ENCODE data around the gene CAVIN4. TPM values are rescaled to one million over a fixed set of nuclear protein-coding genes. Genes with fewer than 3 reads are reported as not detected.

CAVIN4 gene
- 3.5 TPM for polyA plus RNA-seq (2013, experiment 1 of 2)
- polyA plus RNA-seq (2013, experiment 2 of 2): 3.5 TPM

GRCh38 chr9:100577776-100578448 lies at the start of gene CAVIN4:
Gene CAVIN4, plus strand, starts transcription at chr9:100578079. Its CDS starts 65 bp downstream, at chr9:100578144.
- Histone ChIP-seq H3K27ac (ENCODE audit: low read depth, low read length) (no peak within 1 kb of the TSS), H3K23ac (ENCODE audit: low read length) (no peak within 1 kb of the TSS), H3K79me2 (ENCODE audit: control insufficient read depth, insufficient read depth, low read length) (no peaks in the 10 kb centered on the region), H2BK5ac (ENCODE audit: low read length) (no peak within 1 kb of the TSS), H2AK5ac (ENCODE audit: low read length) (no peak within 1 kb of the TSS), H3K9ac (ENCODE audit: low read length) (no peak within 1 kb of the TSS), H3K4me3 (ENCODE audit: low read length) (no peak within 1 kb of the TSS), H4K5ac (ENCODE audit: low read length) (no peak within 1 kb of the TSS), H3K18ac (ENCODE audit: low read length) (no peak within 1 kb of the TSS), H3K56ac (ENCODE audit: low read length) (no peak within 1 kb of the TSS), H3K79me1 (ENCODE audit: low read length) (no peaks in the 10 kb centered on the region), H3K4me2 (ENCODE audit: low read length) (no peak within 1 kb of the TSS), H3K27me3 (ENCODE audit: insufficient read depth, low read length, poor library complexity) (no peaks in the 10 kb centered on the region), H3K4me1 (ENCODE audit: control insufficient read depth, low read depth, low read length) (no peaks in the 10 kb centered on the region), H4K8ac (ENCODE audit: low read depth, low read length) (no peak within 1 kb of the TSS), H2BK15ac (replicated peaks; ENCODE audit: low read depth) (no peak within 1 kb of the TSS), H3K36me3 (ENCODE audit: control insufficient read depth, insufficient read depth, low read length) (no peaks in the 10 kb centered on the region), H3K4ac (ENCODE audit: low read depth, low read length) (no peak within 1 kb of the TSS), H2BK120ac (ENCODE audit: low read depth, low read length) (no peak within 1 kb of the TSS)
- no peak for DNase-seq
- WGBS (ENCODE audit: extremely low coverage, insufficient coverage, low lambda C conversion rate): no CpG with 5 or more reads among the region's 10 CpGs

- no peak for DNase-seq
- no peak overlapping the region for H2BK5ac ChIP-seq (ENCODE audit: low read length)
- no peak overlapping the region for H2BK15ac ChIP-seq (replicated peaks; ENCODE audit: low read depth)
- no peak overlapping the region for H3K9ac ChIP-seq (ENCODE audit: low read length)
- no peaks in the 10 kb centered on the region for H3K79me2 ChIP-seq (ENCODE audit: control insufficient read depth, insufficient read depth, low read length)
- peaks cover 5% of the 10 kb centered on the region for H3K79me1 ChIP-seq (ENCODE audit: low read length)
- H3K4me3 ChIP-seq (ENCODE audit: low read length): no peak overlapping the region
- no peak overlapping the region for H4K8ac ChIP-seq (ENCODE audit: low read depth, low read length)
- no peak overlapping the region for H2BK120ac ChIP-seq (ENCODE audit: low read depth, low read length)
- no peaks in the 10 kb centered on the region for H3K4me1 ChIP-seq (ENCODE audit: control insufficient read depth, low read depth, low read length)
- H2AK5ac ChIP-seq (ENCODE audit: low read length): no peak overlapping the region
- H3K27ac ChIP-seq (ENCODE audit: low read depth, low read length): no peak overlapping the region
- no peaks in the 10 kb centered on the region for H3K27me3 ChIP-seq (ENCODE audit: insufficient read depth, low read length, poor library complexity)
- no peak overlapping the region for H3K23ac ChIP-seq (ENCODE audit: low read length)
- no peak overlapping the region for H4K5ac ChIP-seq (ENCODE audit: low read length)
- H3K56ac ChIP-seq (ENCODE audit: low read length): no peak overlapping the region
- WGBS (ENCODE audit: extremely low coverage, insufficient coverage, low lambda C conversion rate): no CpG with 5 or more reads among the region's 4 CpGs
- H3K36me3 ChIP-seq (ENCODE audit: control insufficient read depth, insufficient read depth, low read length): peaks cover 1% of the 10 kb centered on the region
- no peak overlapping the region for H3K4me2 ChIP-seq (ENCODE audit: low read length)
- no peak overlapping the region for H3K4ac ChIP-seq (ENCODE audit: low read depth, low read length)
- no peak overlapping the region for H3K18ac ChIP-seq (ENCODE audit: low read length)
Measured at GRCh38 chr9:100534401-100534800, 43.5 kb upstream of the CAVIN4 start.

- Histone ChIP-seq H3K4me1 (ENCODE audit: control insufficient read depth, low read depth, low read length) (no peaks in the 10 kb centered on the region), H4K5ac (ENCODE audit: low read length) (no peak overlapping the region), H3K79me2 (ENCODE audit: control insufficient read depth, insufficient read depth, low read length) (no peaks in the 10 kb centered on the region), H3K23ac (ENCODE audit: low read length) (no peak overlapping the region), H3K4me2 (ENCODE audit: low read length) (no peak overlapping the region), H2BK5ac (ENCODE audit: low read length) (no peak overlapping the region), H2AK5ac (ENCODE audit: low read length) (no peak overlapping the region), H4K8ac (ENCODE audit: low read depth, low read length) (no peak overlapping the region), H3K9ac (ENCODE audit: low read length) (no peak overlapping the region), H2BK120ac (ENCODE audit: low read depth, low read length) (no peak overlapping the region), H3K4ac (ENCODE audit: low read depth, low read length) (no peak overlapping the region), H3K79me1 (ENCODE audit: low read length) (peaks cover 3% of the 10 kb centered on the region), H3K27ac (ENCODE audit: low read depth, low read length) (no peak overlapping the region), H3K4me3 (ENCODE audit: low read length) (no peak overlapping the region), H3K56ac (ENCODE audit: low read length) (no peak overlapping the region), H3K18ac (ENCODE audit: low read length) (no peak overlapping the region), H3K27me3 (ENCODE audit: insufficient read depth, low read length, poor library complexity) (no peaks in the 10 kb centered on the region), H2BK15ac (replicated peaks; ENCODE audit: low read depth) (no peak overlapping the region), H3K36me3 (ENCODE audit: control insufficient read depth, insufficient read depth, low read length) (peaks cover 1% of the 10 kb centered on the region)
- DNase-seq: no peak
- WGBS (ENCODE audit: extremely low coverage, insufficient coverage, low lambda C conversion rate): no CpG with 5 or more reads among the region's 12 CpGs
Measured at GRCh38 chr9:100540327-100540726, 37.6 kb upstream of the CAVIN4 start.

- Histone ChIP-seq H3K79me1 (ENCODE audit: low read length) (no peaks in the 10 kb centered on the region), H3K9ac (ENCODE audit: low read length) (no peak overlapping the region), H3K56ac (ENCODE audit: low read length) (no peak overlapping the region), H2AK5ac (ENCODE audit: low read length) (no peak overlapping the region), H4K8ac (ENCODE audit: low read depth, low read length) (no peak overlapping the region), H3K18ac (ENCODE audit: low read length) (no peak overlapping the region), H3K23ac (ENCODE audit: low read length) (no peak overlapping the region), H2BK5ac (ENCODE audit: low read length) (no peak overlapping the region), H3K4ac (ENCODE audit: low read depth, low read length) (no peak overlapping the region), H3K4me3 (ENCODE audit: low read length) (no peak overlapping the region), H4K5ac (ENCODE audit: low read length) (no peak overlapping the region), H2BK15ac (replicated peaks; ENCODE audit: low read depth) (no peak overlapping the region), H3K79me2 (ENCODE audit: control insufficient read depth, insufficient read depth, low read length) (no peaks in the 10 kb centered on the region), H3K36me3 (ENCODE audit: control insufficient read depth, insufficient read depth, low read length) (peaks cover 1% of the 10 kb centered on the region), H3K27me3 (ENCODE audit: insufficient read depth, low read length, poor library complexity) (no peaks in the 10 kb centered on the region), H2BK120ac (ENCODE audit: low read depth, low read length) (no peak overlapping the region), H3K27ac (ENCODE audit: low read depth, low read length) (no peak overlapping the region), H3K4me2 (ENCODE audit: low read length) (no peak overlapping the region), H3K4me1 (ENCODE audit: control insufficient read depth, low read depth, low read length) (no peaks in the 10 kb centered on the region)
- DNase-seq: no peak
- no CpG with 5 or more reads among the region's 5 CpGs for WGBS (ENCODE audit: extremely low coverage, insufficient coverage, low lambda C conversion rate)
Measured at GRCh38 chr9:100549048-100549447, 28.8 kb upstream of the CAVIN4 start.

GRCh38 chr9:100554935-100555401 lies 22.9 kb upstream of the CAVIN4 start:
- no peak overlapping the region for H2BK15ac ChIP-seq (replicated peaks; ENCODE audit: low read depth)
- H3K27ac ChIP-seq (ENCODE audit: low read depth, low read length): no peak overlapping the region
- H3K23ac ChIP-seq (ENCODE audit: low read length): no peak overlapping the region
- WGBS (ENCODE audit: extremely low coverage, insufficient coverage, low lambda C conversion rate): no CpG with 5 or more reads among the region's 2 CpGs
- no peak overlapping the region for H2AK5ac ChIP-seq (ENCODE audit: low read length)
- H4K5ac ChIP-seq (ENCODE audit: low read length): no peak overlapping the region
- H2BK5ac ChIP-seq (ENCODE audit: low read length): no peak overlapping the region
- no peak overlapping the region for H3K18ac ChIP-seq (ENCODE audit: low read length)
- H3K9ac ChIP-seq (ENCODE audit: low read length): no peak overlapping the region
- no peaks in the 10 kb centered on the region for H3K27me3 ChIP-seq (ENCODE audit: insufficient read depth, low read length, poor library complexity)
- H3K4me2 ChIP-seq (ENCODE audit: low read length): no peak overlapping the region
- H3K56ac ChIP-seq (ENCODE audit: low read length): no peak overlapping the region
- no peaks in the 10 kb centered on the region for H3K36me3 ChIP-seq (ENCODE audit: control insufficient read depth, insufficient read depth, low read length)
- DNase-seq: no peak
- H3K4me3 ChIP-seq (ENCODE audit: low read length): no peak overlapping the region
- H3K79me2 ChIP-seq (ENCODE audit: control insufficient read depth, insufficient read depth, low read length): no peaks in the 10 kb centered on the region
- no peaks in the 10 kb centered on the region for H3K4me1 ChIP-seq (ENCODE audit: control insufficient read depth, low read depth, low read length)
- H3K4ac ChIP-seq (ENCODE audit: low read depth, low read length): no peak overlapping the region
- no peak overlapping the region for H2BK120ac ChIP-seq (ENCODE audit: low read depth, low read length)
- H4K8ac ChIP-seq (ENCODE audit: low read depth, low read length): no peak overlapping the region
- H3K79me1 ChIP-seq (ENCODE audit: low read length): peaks cover 2% of the 10 kb centered on the region

- H3K4me1 ChIP-seq (ENCODE audit: control insufficient read depth, low read depth, low read length): no peaks in the 10 kb centered on the region
- peaks cover 2% of the 10 kb centered on the region for H3K79me1 ChIP-seq (ENCODE audit: low read length)
- no peak overlapping the region for H3K4me2 ChIP-seq (ENCODE audit: low read length)
- no peak overlapping the region for H3K9ac ChIP-seq (ENCODE audit: low read length)
- H2BK15ac ChIP-seq (replicated peaks; ENCODE audit: low read depth): no peak overlapping the region
- no CpG with 5 or more reads among the region's 1 CpG for WGBS (ENCODE audit: extremely low coverage, insufficient coverage, low lambda C conversion rate)
- H3K79me2 ChIP-seq (ENCODE audit: control insufficient read depth, insufficient read depth, low read length): no peaks in the 10 kb centered on the region
- no peak overlapping the region for H2BK5ac ChIP-seq (ENCODE audit: low read length)
- H3K4ac ChIP-seq (ENCODE audit: low read depth, low read length): no peak overlapping the region
- no peak overlapping the region for H4K8ac ChIP-seq (ENCODE audit: low read depth, low read length)
- no peak overlapping the region for H4K5ac ChIP-seq (ENCODE audit: low read length)
- H3K27ac ChIP-seq (ENCODE audit: low read depth, low read length): no peak overlapping the region
- no peak overlapping the region for H2BK120ac ChIP-seq (ENCODE audit: low read depth, low read length)
- no peak overlapping the region for H3K18ac ChIP-seq (ENCODE audit: low read length)
- no peaks in the 10 kb centered on the region for H3K36me3 ChIP-seq (ENCODE audit: control insufficient read depth, insufficient read depth, low read length)
- no peak overlapping the region for H3K23ac ChIP-seq (ENCODE audit: low read length)
- H3K27me3 ChIP-seq (ENCODE audit: insufficient read depth, low read length, poor library complexity): no peaks in the 10 kb centered on the region
- H3K4me3 ChIP-seq (ENCODE audit: low read length): no peak overlapping the region
- DNase-seq: no peak
- no peak overlapping the region for H3K56ac ChIP-seq (ENCODE audit: low read length)
- H2AK5ac ChIP-seq (ENCODE audit: low read length): no peak overlapping the region
Measured at GRCh38 chr9:100555471-100555870, 22.4 kb upstream of the CAVIN4 start.

Data from mesendoderm (in vitro differentiated cells).